ENCODE results near the gene RUNX3.

DNA sequence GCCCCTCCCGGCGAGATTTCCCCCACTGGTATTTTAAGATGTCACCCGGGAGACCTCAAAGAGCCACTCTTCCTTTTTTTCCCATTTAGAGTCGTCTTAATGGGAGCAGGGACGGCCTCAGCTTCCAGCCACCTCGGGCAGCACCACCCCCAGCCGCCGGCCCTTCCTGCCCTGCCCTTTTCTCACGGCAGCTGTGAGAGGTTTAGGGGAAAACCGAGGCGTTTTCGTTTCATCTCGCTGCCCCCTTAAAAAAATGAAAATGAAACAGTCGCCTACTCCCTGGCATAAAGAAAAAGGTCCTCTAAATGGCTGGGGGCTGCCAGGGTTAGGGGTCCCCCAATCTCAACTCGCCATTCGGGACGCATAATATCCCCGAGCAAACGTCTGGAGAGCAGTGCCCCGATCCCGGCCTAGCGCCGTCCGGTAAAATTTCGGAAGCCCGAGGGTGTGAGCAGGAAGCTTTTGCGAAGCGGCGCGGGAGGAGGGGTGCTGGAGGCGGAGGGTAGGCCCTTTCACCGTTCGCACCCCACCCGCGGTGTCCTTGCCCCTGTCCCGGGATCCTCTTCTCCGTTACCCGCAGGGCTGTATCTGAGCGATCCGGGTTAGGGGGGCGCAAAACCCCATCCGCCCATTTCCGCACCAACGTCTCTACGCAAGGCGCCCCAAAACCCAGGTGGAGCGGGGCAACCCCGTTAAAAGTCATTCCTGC is 1.2 kb downstream of the RUNX3 start:
- no peak for TF ChIP-seq ZNF121 (CRISPR knock-in tag; IDR thresholded peaks at IDR 0.05)
- TF ChIP-seq CTCF (IDR thresholded peaks at IDR 0.05): no peak
- TF ChIP-seq CREB1 (CRISPR knock-in tag; IDR thresholded peaks at IDR 0.05): no peak
- TF ChIP-seq AFF4 (CRISPR knock-in tag; IDR thresholded peaks at IDR 0.05; ENCODE audit: borderline replicate concordance): no peak
- no peak for TF ChIP-seq NR2C2 (CRISPR knock-in tag; IDR thresholded peaks at IDR 0.05)

Measured in WTC11 (cell line).